Fibroblast of mammary gland (primary cell): ENCODE data around the gene TNFAIP8L1.

ENCODE experiments used
- DNase-seq: peaks from one replicate; pipeline ENCODE4 v3.0.0-alpha.2; 2010; ENCODE audit warnings: low read depth
- H3K4me3 ChIP-seq: 2 replicates; pipeline ENCODE4 v1.5.1; 2011; ENCODE audit warnings: low read depth, mild to moderate bottlenecking, low read length, moderate library complexity; ENCODE audit not compliant: control insufficient read depth
- TF ChIP-seq, protein P1 (sequence below): conservative IDR thresholded peaks from 2 replicates; pipeline ENCODE4 v1.5.1; 2011; ENCODE audit warnings: low read depth, low read length, inconsistent platforms; ENCODE audit not compliant: control insufficient read depth, insufficient read depth

The TNFAIP8L1 gene

DNA sequence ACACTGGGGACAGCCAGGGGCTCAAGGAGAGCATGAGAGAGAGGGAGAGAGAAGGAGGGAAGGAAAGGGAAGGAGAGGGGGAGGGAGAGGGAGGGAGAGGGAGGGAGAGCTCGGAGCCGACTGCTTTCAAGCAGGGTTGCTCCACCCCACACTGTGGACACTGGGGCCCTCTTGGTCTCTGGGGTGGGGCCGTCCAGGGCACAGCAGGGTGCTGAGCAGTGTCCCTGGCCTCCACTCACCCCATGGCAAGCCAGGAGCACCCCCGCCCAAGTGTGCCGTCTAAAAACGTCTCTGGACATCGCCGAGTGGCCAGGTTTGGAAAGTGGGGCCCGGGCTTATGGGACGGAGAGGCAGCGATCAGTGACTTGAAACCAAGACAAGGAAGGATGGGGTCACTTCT is 63.4 kb downstream of the TNFAIP8L1 start:
- H3K4me3 ChIP-seq, result no peak overlapping the region
- no peak for DNase-seq
- TF ChIP-seq, protein P1, sequence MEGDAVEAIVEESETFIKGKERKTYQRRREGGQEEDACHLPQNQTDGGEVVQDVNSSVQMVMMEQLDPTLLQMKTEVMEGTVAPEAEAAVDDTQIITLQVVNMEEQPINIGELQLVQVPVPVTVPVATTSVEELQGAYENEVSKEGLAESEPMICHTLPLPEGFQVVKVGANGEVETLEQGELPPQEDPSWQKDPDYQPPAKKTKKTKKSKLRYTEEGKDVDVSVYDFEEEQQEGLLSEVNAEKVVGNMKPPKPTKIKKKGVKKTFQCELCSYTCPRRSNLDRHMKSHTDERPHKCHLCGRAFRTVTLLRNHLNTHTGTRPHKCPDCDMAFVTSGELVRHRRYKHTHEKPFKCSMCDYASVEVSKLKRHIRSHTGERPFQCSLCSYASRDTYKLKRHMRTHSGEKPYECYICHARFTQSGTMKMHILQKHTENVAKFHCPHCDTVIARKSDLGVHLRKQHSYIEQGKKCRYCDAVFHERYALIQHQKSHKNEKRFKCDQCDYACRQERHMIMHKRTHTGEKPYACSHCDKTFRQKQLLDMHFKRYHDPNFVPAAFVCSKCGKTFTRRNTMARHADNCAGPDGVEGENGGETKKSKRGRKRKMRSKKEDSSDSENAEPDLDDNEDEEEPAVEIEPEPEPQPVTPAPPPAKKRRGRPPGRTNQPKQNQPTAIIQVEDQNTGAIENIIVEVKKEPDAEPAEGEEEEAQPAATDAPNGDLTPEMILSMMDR, result no peak

DNA sequence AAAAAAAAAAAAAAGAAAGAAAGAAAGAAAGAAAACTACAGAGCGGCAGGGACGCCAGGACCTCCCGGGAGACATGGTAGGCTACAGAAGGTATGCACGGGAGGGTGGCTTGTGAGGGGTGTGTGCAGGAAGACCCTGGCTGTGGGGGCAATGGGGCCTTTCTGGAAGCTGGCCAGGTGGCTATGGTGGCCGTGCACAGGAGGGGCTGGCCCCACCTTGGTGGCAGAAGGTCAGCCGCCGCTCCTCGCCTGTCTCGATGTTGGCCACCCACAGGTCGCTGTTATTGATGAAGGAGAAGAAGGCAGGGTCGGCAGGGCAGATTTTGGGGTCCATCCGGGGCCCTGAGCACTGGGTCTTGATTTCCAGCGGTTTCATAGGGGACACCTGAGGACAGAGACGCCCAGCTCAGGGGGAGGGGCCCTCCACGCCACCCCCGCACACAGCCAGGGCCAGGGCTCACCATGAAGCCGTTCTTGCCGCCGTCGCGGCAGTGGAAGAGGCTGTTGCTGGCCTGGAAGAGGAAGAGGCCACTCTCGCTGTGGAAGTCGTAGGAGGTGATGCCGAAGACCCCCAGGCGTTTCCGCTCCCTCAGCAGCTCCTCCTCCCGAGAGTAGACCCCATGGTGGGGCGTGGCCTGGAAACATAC is 64.5 kb downstream of the TNFAIP8L1 start:
- TF ChIP-seq, protein P1, result no peak
- H3K4me3 ChIP-seq, result no peak overlapping the region
- DNase-seq, result no peak

DNA sequence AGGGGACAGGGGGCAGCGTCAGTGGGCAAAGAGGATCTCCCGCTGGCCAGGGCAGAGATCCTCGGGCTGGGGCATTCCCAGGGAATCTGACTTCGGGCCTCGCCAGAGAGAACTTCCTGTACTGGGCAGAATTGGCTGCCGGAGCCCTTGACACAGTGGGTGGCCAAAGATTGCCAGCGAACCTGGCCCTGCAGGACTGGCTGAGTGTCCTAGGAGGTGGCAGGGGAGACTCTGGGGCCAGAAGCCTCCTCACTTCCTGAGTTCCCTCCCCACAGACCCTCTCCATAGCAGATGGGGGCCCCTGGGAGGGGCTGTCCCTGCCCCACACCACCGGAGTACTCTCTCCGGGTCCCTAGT is 65.0 kb downstream of the TNFAIP8L1 start:
- TF ChIP-seq, protein P1, result no peak
- H3K4me3 ChIP-seq, result no peak overlapping the region
- no peak for DNase-seq
